HG03066 (cell line): ENCODE results near the gene FAM236A.
"Not testable (repeated sequence)": the region's sequence is repeated elsewhere in the genome, so short reads cannot be mapped to it uniquely, and the experiment has no call there.

Experiments used
- ATAC-seq: cut with Tn5 transposase; IDR thresholded peaks from one replicate; pipeline ENCODE4 v1.9.1; 2021; ENCODE audit warnings: low read depth; ENCODE audit not compliant: unreplicated experiment

Gene FAM236A

GRCh38 chrX:72937906-72938305, at the start of gene FAM236A:
FAM236A (plus strand) TSS chrX:72938206; CDS start chrX:72938263, 57 bp downstream.
- not testable (repeated sequence) for ATAC-seq

GRCh38 chrX:72889740-72890139, 48.3 kb upstream of the FAM236A start:
- ATAC-seq = not testable (repeated sequence)

DNA sequence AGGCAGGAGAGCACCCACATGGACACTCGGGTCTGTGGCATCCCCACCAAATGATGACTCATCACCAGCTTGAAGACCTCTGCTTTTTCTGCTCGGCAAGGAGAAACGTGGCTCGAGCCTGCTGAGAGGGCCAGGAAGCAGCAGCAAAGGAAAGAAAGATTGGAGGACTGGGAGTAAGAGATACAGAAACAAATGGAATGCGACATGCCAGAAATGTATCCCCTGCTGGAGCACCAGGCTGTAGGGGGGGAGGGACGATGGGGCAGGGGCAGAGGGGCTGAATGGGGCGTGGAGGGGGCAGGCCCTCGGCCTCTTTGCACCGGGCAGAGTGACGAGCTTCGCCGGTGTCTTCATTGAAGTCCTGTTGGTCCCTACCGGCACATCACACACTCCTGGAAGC, 25.7 kb upstream of the FAM236A start, which contains the start of gene FAM236C:
TSS of gene FAM236C (plus strand) at position 301 of the 400 bp plus-strand sequence. CDS start 100 bp downstream, outside the sequence.
- not testable (repeated sequence) for ATAC-seq

- not testable (repeated sequence) for ATAC-seq
These were observed 21.9 kb upstream of the FAM236A start for GRCh38 chrX:72916096-72916495.

- not testable (repeated sequence) for ATAC-seq
These were observed 5.7 kb upstream of the FAM236A start for GRCh38 chrX:72932283-72932682.

- ATAC-seq = not testable (repeated sequence)
These were observed 1.6 kb upstream of the FAM236A start for GRCh38 chrX:72936455-72936854.

GRCh38 chrX:72936882-72937455, 1.0 kb upstream of the FAM236A start:
- not testable (repeated sequence) for ATAC-seq

DNA sequence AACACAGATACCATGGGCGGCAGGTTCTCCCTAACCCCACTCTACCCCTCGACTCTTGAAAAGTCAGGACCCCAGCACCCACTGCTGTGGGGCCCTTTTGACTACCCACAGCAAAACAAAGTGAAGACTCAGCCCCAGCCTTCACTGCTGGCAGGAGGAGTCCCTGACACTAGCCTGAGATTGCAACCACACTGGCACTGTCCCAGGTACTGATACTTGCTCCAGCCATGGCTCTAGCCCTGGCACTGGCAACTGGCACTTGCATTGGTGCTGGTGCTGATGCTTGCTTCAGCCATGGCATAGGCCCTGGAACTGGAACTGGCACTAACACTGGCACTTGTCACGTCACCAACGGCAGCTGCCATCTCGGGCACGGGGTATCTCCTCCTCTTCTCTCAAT, 4.3 kb downstream of the FAM236A start:
- ATAC-seq = not testable (repeated sequence)

DNA sequence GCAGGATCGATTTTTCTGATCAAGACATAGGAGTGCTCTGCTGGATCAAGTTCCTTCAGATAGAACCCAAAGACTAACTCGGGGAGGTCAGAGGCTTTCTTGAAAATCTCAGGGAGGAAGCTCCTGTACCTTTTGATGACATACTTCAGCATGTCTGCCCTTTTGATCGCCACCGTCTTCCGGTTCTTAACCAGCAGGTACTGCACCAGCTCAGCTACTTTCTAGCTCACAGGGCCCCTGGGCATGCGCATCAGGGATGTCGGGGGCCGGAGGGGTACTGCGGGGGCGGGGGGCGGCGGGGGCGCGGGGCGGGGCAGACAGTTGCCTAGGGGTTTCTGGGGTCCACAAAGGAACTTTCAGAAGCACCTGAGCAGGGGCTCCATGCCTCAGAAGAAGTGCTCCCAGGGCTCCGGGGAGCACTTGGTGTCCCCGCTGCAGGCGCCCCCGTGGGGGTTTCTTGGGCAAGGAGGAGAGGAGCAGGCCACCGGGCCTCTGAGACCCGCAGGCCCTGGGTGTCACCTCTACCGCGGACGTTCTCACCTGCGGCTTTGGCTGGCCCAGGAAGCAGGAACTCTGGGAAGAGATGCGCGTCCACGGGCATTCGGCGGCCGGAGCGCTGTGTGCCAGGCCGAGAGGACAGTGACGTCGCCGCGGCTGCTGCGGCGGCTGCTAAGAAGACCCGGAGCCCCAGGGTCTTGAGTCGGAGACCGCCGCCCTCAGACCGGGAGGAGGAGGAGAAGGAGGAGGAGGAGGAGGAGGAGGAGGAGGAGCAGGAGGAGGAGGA, 5.2 kb downstream of the FAM236A start:
- ATAC-seq = peak; percentile 66

- ATAC-seq = peak; percentile 58
These were observed 5.8 kb downstream of the FAM236A start, which contains the start of gene DMRTC1 for GRCh38 chrX:72943819-72944169. DMRTC1 (minus strand) TSS chrX:72943837; CDS start chrX:72875694, 68,143 bp downstream.

GRCh38 chrX:72959971-72960370, 22.0 kb downstream of the FAM236A start:
- not testable (repeated sequence) for ATAC-seq

DNA sequence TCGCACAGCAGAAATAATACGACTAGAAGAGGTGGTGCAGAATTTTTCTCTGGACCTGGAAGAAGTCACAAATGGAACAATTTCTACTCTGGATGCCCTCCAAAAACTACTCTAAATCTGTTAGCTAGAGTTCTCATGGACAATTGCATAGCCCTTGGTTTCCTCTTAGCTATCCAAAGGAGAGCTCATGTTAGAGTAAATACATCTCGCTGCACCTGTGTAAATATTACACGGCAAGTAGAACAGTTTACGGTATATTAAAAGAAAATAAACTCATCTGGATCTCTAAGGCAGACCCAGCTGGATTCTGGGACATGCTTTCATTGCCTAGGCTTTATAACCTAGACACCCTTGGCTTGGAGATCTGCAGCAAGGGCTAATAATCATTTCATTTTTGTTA, 33.9 kb downstream of the FAM236A start:
- ATAC-seq = not testable (repeated sequence)

DNA sequence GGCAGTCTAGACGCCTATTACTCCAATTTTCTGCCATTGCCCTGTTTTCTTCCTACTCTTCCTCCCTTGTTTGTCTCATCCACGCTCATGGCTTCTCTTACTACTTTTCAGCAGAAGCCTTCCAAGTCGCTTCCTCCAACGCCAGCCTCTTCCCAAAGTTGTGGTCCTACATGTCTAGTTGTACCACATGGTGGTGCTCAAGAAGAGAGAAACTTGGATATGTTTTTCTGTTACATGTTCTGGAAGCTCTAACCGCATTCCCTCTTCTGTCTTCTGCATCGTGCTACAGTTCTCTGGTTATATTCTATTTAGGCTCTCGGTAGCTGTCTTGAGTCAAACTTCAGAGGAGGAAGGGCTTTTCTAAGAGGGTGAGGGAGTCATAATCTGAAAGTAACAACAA, 36.9 kb downstream of the FAM236A start:
- ATAC-seq = not testable (repeated sequence)

DNA sequence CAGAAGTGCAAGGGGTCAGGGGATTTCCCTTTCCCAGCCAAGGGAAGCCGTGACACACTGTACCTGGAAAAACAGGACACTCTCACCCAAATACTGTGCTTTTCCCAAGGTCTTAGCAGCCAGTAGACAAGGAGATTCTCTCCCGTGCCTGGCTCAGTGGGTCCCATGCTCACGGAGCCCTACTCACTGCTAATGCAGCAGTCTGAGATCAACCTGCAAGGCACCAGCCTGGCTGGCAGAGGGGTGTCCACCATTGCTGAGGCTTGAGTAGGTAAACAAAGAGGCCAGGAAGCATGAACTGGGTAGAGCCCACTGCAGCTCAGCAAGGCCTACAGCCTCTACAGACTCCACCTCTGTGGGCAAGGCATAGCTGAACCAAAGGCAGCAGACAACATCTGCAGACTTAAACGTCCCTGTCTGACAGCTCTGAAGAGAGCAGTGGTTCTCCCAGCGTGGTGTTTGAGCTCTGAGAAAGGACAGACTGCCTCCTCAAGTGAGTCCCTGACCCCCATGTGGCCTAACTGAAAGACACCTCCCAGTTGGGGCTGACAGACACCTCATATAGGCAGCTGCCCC, 43.0 kb downstream of the FAM236A start:
- ATAC-seq = not testable (repeated sequence)
